ENCODE measurements around the gene TMC8. TPM values are rescaled to one million over a fixed set of nuclear protein-coding genes. Genes with fewer than 3 reads are reported as not detected.

TMC8 gene
- total and polyA plus RNA-seq, 2 experiments from 2014 or later: 1.2 to 1.3 TPM

- H3K4me3 Mint-ChIP-seq: peak overlapping the region; percentile 80
- Histone ChIP-seq H3K79me2 (replicated peaks; ENCODE audit: insufficient read depth) (0 out of 2 replicates have a peak, but pooled peaks cover 5% of the 10 kb centered on the region), H2AFZ (no peak overlapping the region), H3K4me2 (peak overlapping the region; percentile 99), H3K27ac (ENCODE audit: low read depth) (no peak overlapping the region), H3K4me3 (peak overlapping the region; percentile 95), H3K9me2 (ENCODE audit: insufficient read depth) (no peaks in the 10 kb centered on the region), H4K20me1 (replicated peaks; ENCODE audit: insufficient read depth) (no peaks in the 10 kb centered on the region), H3K27me3 (ENCODE audit: insufficient read depth) (peaks cover 10% of the 10 kb centered on the region), H3K36me3 (ENCODE audit: insufficient read depth) (0 out of 2 replicates have a peak, but pooled peaks cover 5% of the 10 kb centered on the region), H3K4me1 (ENCODE audit: insufficient read depth) (peaks cover 28% of the 10 kb centered on the region), H3F3A (replicated peaks; ENCODE audit: low read depth) (0 out of 2 replicates have a peak, but pooled peaks cover 7% of the 10 kb centered on the region)
- H3K36me3 Mint-ChIP-seq (ENCODE audit: low read depth): peaks cover 18% of the 10 kb centered on the region
- no peak for DNase-seq (ENCODE audit: low spot score)
- no peak for ATAC-seq
- no peaks in the 10 kb centered on the region for H3K9me3 Mint-ChIP-seq
- H3K4me1 Mint-ChIP-seq: peaks cover 20% of the 10 kb centered on the region
- H3K27me3 Mint-ChIP-seq (ENCODE audit: insufficient read depth, low read depth, poor library complexity): peaks cover 20% of the 10 kb centered on the region
- TF ChIP-seq NANOG (IDR thresholded peaks at IDR 0.05; ENCODE audit: borderline replicate concordance): no peak
- no peak for TF ChIP-seq POLR2AphosphoS5 (IDR thresholded peaks at IDR 0.05; ENCODE audit: low read depth)
- no peak for TF ChIP-seq CREB1 (CRISPR knock-in tag; IDR thresholded peaks at IDR 0.05; ENCODE audit: low read depth)
- TF ChIP-seq ETS1 (IDR thresholded peaks at IDR 0.05): no peak
- no peak for TF ChIP-seq EZH2phosphoT487 (IDR thresholded peaks at IDR 0.05; ENCODE audit: unreplicated experiment)
- no peak for TF ChIP-seq ZNF114 (CRISPR knock-in tag; IDR thresholded peaks at IDR 0.05)
- TF ChIP-seq, protein P1, sequence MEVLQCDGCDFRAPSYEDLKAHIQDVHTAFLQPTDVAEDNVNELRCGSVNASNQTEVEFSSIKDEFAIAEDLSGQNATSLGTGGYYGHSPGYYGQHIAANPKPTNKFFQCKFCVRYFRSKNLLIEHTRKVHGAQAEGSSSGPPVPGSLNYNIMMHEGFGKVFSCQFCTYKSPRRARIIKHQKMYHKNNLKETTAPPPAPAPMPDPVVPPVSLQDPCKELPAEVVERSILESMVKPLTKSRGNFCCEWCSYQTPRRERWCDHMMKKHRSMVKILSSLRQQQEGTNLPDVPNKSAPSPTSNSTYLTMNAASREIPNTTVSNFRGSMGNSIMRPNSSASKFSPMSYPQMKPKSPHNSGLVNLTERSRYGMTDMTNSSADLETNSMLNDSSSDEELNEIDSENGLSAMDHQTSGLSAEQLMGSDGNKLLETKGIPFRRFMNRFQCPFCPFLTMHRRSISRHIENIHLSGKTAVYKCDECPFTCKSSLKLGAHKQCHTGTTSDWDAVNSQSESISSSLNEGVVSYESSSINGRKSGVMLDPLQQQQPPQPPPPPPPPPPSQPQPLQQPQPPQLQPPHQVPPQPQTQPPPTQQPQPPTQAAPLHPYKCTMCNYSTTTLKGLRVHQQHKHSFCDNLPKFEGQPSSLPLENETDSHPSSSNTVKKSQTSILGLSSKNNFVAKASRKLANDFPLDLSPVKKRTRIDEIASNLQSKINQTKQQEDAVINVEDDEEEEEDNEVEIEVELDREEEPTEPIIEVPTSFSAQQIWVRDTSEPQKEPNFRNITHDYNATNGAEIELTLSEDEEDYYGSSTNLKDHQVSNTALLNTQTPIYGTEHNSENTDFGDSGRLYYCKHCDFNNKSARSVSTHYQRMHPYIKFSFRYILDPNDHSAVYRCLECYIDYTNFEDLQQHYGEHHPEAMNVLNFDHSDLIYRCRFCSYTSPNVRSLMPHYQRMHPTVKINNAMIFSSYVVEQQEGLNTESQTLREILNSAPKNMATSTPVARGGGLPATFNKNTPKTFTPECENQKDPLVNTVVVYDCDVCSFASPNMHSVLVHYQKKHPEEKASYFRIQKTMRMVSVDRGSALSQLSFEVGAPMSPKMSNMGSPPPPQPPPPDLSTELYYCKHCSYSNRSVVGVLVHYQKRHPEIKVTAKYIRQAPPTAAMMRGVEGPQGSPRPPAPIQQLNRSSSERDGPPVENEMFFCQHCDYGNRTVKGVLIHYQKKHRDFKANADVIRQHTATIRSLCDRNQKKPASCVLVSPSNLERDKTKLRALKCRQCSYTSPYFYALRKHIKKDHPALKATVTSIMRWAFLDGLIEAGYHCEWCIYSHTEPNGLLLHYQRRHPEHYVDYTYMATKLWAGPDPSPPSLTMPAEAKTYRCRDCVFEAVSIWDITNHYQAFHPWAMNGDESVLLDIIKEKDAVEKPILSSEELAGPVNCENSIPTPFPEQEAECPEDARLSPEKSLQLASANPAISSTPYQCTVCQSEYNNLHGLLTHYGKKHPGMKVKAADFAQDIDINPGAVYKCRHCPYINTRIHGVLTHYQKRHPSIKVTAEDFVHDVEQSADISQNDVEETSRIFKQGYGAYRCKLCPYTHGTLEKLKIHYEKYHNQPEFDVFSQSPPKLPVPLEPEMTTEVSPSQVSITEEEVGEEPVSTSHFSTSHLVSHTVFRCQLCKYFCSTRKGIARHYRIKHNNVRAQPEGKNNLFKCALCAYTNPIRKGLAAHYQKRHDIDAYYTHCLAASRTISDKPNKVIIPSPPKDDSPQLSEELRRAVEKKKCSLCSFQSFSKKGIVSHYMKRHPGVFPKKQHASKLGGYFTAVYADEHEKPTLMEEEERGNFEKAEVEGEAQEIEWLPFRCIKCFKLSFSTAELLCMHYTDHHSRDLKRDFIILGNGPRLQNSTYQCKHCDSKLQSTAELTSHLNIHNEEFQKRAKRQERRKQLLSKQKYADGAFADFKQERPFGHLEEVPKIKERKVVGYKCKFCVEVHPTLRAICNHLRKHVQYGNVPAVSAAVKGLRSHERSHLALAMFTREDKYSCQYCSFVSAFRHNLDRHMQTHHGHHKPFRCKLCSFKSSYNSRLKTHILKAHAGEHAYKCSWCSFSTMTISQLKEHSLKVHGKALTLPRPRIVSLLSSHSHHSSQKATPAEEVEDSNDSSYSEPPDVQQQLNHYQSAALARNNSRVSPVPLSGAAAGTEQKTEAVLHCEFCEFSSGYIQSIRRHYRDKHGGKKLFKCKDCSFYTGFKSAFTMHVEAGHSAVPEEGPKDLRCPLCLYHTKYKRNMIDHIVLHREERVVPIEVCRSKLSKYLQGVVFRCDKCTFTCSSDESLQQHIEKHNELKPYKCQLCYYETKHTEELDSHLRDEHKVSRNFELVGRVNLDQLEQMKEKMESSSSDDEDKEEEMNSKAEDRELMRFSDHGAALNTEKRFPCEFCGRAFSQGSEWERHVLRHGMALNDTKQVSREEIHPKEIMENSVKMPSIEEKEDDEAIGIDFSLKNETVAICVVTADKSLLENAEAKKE (CRISPR knock-in tag; IDR thresholded peaks at IDR 0.05): no peak
- TF ChIP-seq, protein P2, sequence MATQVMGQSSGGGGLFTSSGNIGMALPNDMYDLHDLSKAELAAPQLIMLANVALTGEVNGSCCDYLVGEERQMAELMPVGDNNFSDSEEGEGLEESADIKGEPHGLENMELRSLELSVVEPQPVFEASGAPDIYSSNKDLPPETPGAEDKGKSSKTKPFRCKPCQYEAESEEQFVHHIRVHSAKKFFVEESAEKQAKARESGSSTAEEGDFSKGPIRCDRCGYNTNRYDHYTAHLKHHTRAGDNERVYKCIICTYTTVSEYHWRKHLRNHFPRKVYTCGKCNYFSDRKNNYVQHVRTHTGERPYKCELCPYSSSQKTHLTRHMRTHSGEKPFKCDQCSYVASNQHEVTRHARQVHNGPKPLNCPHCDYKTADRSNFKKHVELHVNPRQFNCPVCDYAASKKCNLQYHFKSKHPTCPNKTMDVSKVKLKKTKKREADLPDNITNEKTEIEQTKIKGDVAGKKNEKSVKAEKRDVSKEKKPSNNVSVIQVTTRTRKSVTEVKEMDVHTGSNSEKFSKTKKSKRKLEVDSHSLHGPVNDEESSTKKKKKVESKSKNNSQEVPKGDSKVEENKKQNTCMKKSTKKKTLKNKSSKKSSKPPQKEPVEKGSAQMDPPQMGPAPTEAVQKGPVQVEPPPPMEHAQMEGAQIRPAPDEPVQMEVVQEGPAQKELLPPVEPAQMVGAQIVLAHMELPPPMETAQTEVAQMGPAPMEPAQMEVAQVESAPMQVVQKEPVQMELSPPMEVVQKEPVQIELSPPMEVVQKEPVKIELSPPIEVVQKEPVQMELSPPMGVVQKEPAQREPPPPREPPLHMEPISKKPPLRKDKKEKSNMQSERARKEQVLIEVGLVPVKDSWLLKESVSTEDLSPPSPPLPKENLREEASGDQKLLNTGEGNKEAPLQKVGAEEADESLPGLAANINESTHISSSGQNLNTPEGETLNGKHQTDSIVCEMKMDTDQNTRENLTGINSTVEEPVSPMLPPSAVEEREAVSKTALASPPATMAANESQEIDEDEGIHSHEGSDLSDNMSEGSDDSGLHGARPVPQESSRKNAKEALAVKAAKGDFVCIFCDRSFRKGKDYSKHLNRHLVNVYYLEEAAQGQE (IDR thresholded peaks at IDR 0.05; ENCODE audit: unreplicated experiment): no peak
- no peak for TF ChIP-seq EZH2 (IDR thresholded peaks at IDR 0.05; ENCODE audit: low read depth, unreplicated experiment)
- TF ChIP-seq CTCF (conservative IDR thresholded peaks at IDR 0.05; ENCODE audit: low read depth in 2 of 2): no peak
- TF ChIP-seq ZNF331 (CRISPR knock-in tag; IDR thresholded peaks at IDR 0.05; ENCODE audit: low read depth): no peak
- TF ChIP-seq JUNB (IDR thresholded peaks at IDR 0.05; ENCODE audit: unreplicated experiment): no peak
- no peak for TF ChIP-seq STAT1 (IDR thresholded peaks at IDR 0.05; ENCODE audit: unreplicated experiment)
- peak overlapping the region; percentile 67; the same call in 1 of the 2 replicates for H3K27ac Mint-ChIP-seq
Measured at GRCh38 chr17:78126895-78127238, 3.7 kb upstream of the TMC8 start.

Measured in GM23338 (cell line).